Adrenal gland (tissue), 5 donors: ENCODE data around the gene SLC7A14.

ENCODE experiments used
- CTCF ChIP-seq, 6 experiments: fragments of 450-650 bp in 4 of 6; fragments of 200-600 bp in 2 of 6; sonication (generic) in 1 of 6; IDR thresholded peaks; 1 replicate in 5 of 6; 2 replicates in 1 of 6; pipeline versions ENCODE4 v1.5.1 to v1.8.0; 2016 to 2021; ENCODE audit warnings: antibody characterized with exemption in 6 of 6, mild to moderate bottlenecking in 2 of 6, moderate library complexity in 1 of 6
- POLR2A ChIP-seq, 2 donors: fragments of 450-650 bp; IDR thresholded peaks; one replicate each; pipeline ENCODE4 v1.6.1; 2017; ENCODE audit warnings: antibody characterized with exemption in 2 of 2, mild to moderate bottlenecking in 2 of 2, moderate library complexity in 1 of 2
- donor health status: DM: no; HTN: no; CAD: no.

GRCh38 chr3:170528726-170529125, 57.1 kb downstream of the SLC7A14 start:
- no peak for TF ChIP-seq CTCF (IDR thresholded peaks at IDR 0.05)
- TF ChIP-seq POLR2A (IDR thresholded peaks at IDR 0.05): no peak
